ENCODE measurements around the gene CTSH.

The CTSH gene

DNA sequence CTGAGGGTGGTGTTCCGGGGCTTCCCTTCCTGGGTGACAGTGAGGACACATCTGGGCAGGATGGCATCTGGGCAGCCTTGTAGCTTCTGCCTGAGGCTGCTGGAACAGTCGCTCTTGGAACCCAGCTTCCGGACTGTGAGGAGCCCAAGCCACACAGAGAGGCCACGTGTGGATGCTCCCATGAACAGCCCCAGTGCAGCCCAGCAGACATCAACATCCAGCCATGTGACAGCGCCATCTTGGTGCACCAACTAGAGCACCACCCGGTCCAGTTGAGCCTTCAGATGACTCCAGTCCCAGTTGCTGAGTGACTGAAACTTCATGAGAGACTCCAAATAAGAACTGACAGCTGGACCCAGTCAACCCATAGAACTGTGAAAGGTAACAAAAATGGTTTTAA lies 15.5 kb upstream of the CTSH start:
- H3K4me3 ChIP-seq (ENCODE audit: low read length) = no peak overlapping the region
- TF ChIP-seq, protein P1, sequence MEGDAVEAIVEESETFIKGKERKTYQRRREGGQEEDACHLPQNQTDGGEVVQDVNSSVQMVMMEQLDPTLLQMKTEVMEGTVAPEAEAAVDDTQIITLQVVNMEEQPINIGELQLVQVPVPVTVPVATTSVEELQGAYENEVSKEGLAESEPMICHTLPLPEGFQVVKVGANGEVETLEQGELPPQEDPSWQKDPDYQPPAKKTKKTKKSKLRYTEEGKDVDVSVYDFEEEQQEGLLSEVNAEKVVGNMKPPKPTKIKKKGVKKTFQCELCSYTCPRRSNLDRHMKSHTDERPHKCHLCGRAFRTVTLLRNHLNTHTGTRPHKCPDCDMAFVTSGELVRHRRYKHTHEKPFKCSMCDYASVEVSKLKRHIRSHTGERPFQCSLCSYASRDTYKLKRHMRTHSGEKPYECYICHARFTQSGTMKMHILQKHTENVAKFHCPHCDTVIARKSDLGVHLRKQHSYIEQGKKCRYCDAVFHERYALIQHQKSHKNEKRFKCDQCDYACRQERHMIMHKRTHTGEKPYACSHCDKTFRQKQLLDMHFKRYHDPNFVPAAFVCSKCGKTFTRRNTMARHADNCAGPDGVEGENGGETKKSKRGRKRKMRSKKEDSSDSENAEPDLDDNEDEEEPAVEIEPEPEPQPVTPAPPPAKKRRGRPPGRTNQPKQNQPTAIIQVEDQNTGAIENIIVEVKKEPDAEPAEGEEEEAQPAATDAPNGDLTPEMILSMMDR (IDR thresholded peaks at IDR 0.05; ENCODE audit: insufficient read depth, low read depth, low read length, missing control alignments) = no peak
- no peak for DNase-seq (ENCODE audit: low read depth)

DNA sequence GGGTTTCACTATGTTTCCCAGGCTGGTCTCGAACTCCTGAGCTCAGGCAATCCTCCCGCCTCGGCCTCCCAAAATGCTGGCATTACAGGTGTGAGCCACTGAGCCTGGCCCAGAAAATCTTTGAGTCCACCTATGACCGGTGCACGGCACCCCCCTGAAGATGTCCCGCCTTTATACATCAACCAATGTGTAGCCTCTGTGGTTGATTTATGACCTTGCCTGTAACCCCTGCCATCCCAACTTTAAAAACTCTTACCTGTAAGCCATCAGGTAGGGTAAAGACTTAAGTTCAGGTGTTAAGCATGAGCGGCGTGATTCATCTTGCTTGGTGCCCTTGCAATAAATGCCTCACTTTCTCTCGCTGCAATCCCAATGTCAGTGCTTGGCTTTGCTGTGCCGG lies 14.5 kb upstream of the CTSH start:
- DNase-seq (ENCODE audit: low read depth) = no peak
- H3K4me3 ChIP-seq (ENCODE audit: low read length) = no peak overlapping the region
- TF ChIP-seq, protein P1 (IDR thresholded peaks at IDR 0.05; ENCODE audit: insufficient read depth, low read depth, low read length, missing control alignments) = no peak

DNA sequence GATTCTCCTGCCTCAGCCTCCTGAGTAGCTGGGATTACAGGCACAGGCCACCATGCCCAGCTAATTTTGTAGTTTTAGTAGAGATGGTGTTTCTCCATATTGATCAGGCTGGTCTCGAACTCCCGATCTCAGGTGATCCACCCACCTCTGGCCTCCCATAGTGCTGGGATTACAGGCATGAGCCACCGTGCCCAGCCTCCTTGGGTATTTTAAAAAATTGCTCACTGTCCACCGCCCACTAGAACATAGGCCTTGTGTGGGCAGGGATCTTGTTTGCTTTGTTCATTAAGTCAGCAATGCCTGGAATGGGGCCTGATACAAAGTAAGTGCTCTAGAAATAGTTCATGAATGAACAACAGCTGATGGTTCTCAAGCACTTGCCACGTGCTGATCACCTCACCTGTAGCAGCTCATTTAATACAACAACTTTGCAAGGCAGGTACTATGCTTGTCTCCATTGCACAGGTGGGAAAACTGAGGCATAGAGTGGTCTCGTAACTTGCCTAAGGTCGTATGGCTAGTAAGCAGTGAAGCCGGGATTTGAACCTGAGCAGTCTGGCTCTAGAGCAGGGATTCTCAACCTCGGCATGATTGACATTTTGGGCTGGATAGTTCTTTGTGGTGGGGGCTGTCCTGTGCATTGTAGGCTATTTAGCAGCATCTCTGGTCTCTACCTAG lies 12.7 kb upstream of the CTSH start:
- TF ChIP-seq, protein P1 (IDR thresholded peaks at IDR 0.05; ENCODE audit: insufficient read depth, low read depth, low read length, missing control alignments) = no peak
- no peak for DNase-seq (ENCODE audit: low read depth)
- H3K4me3 ChIP-seq (ENCODE audit: low read length) = no peak overlapping the region

DNA sequence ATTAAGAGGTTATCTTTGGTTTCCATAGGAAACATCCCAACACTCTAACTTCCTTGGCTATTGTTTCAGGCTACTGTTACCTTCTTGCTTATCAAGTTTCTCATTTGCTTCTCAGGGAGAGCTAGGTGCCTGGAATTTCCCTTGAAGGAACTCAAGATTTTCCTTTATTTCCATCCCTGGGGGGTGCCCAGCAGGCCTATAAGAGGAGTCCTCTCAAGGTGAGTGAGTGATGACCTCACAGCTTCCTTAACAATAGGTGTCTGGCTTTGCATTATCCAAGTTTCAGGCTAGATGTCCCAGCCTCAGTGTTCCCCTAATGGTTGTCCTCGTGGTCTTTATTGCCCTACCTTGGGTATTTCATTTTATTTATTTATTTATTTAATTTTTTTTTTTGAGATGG lies 12.1 kb upstream of the CTSH start:
- no peak for DNase-seq (ENCODE audit: low read depth)
- no peak overlapping the region for H3K4me3 ChIP-seq (ENCODE audit: low read length)
- TF ChIP-seq, protein P1 (IDR thresholded peaks at IDR 0.05; ENCODE audit: insufficient read depth, low read depth, low read length, missing control alignments) = no peak

DNA sequence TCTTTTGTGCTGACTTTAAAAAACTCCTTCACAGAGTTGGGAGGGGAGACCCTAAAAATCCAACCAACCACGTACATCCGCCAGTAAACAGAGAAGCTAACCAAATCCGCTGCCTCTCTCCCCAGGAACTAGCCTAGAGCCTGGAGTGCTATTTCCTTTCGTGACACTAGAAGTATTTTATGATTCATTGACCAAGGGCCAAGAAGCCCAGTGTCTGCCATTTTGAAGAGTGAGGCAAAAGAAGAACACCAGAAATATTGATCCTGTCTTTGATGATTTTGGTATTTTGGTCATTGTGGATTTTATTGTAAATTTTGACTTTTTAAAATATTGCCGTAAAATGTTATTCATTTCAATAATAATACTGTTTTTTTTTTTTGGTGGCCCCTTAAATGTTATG lies 10.5 kb upstream of the CTSH start:
- DNase-seq (ENCODE audit: low read depth) = no peak
- no peak overlapping the region for H3K4me3 ChIP-seq (ENCODE audit: low read length)
- TF ChIP-seq, protein P1 (IDR thresholded peaks at IDR 0.05; ENCODE audit: insufficient read depth, low read depth, low read length, missing control alignments) = no peak

DNA sequence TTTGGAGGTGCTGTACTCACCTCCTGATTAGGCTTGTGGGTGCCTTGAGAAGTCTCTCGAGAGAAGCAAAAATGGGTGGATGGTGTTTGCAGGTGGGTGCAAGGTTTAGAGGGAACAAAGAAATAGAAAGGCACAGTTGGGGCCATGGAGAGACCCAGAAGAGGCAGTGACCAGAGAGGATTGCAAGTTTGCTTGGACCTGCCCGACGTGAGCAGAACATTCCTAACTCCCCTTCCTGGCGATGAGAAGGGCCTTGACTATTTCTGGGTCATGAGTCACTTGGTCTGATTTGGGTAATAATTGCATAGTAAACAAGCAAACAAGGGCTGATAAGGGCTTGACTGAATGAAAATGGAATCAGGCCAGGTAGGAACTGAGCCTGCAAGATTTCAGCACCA lies 7.0 kb upstream of the CTSH start:
- peak; percentile 90 for DNase-seq (ENCODE audit: low read depth)
- TF ChIP-seq, protein P1 (IDR thresholded peaks at IDR 0.05; ENCODE audit: insufficient read depth, low read depth, low read length, missing control alignments) = no peak

More for the DNA sequence above, 7.0 kb upstream of the CTSH start:
- H3K4me3 ChIP-seq (ENCODE audit: low read length) = no peak overlapping the region

All from epithelial cell of esophagus (primary cell).